OCI-LY1 (cell line): Measurements from ENCODE around the gene TMEM63B.

Experiments
- H2AFZ ChIP-seq: fragments of 200-600 bp; sonication (generic), shearing (Covaris generic); 2 replicates; pipeline ENCODE4 v1.6.0; 2014; ENCODE audit warnings: antibody characterized with exemption, mild to moderate bottlenecking, low read length
- H3F3A ChIP-seq: fragments of 200-600 bp; sonication (generic), shearing (Covaris generic); 2 replicates; pipeline ENCODE4 v1.6.0; 2014; ENCODE audit warnings: mild to moderate bottlenecking, antibody characterized with exemption, low read length, moderate library complexity; ENCODE audit not compliant: insufficient read depth
- H3K27ac ChIP-seq: fragments of 200-600 bp; sonication (generic); 2 replicates; pipeline ENCODE4 v1.5.1; 2014; ENCODE audit warnings: low read length, mixed run types, mild to moderate bottlenecking, low read depth; ENCODE audit not compliant: poor library complexity, severe bottlenecking
- H3K27me3 ChIP-seq: fragments of 200-600 bp; sonication (generic); 2 replicates; pipeline ENCODE4 v1.6.0; 2014; ENCODE audit warnings: antibody characterized with exemption, mild to moderate bottlenecking, low read length, moderate library complexity; ENCODE audit not compliant: insufficient read depth
- H3K36me3 ChIP-seq: fragments of 200-600 bp; sonication (generic); 2 replicates; pipeline ENCODE4 v1.6.1; 2014; ENCODE audit warnings: mild to moderate bottlenecking, antibody characterized with exemption, low read length, moderate library complexity, mixed read lengths; ENCODE audit not compliant: insufficient read depth
- H3K4me1 ChIP-seq: fragments of 200-600 bp; sonication (generic); 2 replicates; pipeline ENCODE4 v1.5.1; 2014; ENCODE audit warnings: mild to moderate bottlenecking, low read length, moderate library complexity; ENCODE audit not compliant: insufficient read depth, severe bottlenecking
- H3K4me2 ChIP-seq: fragments of 200-600 bp; sonication (generic), shearing (Covaris generic); 2 replicates; pipeline ENCODE4 v1.6.1; 2014; ENCODE audit warnings: low read length
- H3K4me3 ChIP-seq: fragments of 200-600 bp; sonication (generic); 2 replicates; pipeline ENCODE4 v1.5.1; 2014; ENCODE audit warnings: low read length, low read depth, mild to moderate bottlenecking, mixed read lengths; ENCODE audit not compliant: poor library complexity, severe bottlenecking
- H3K79me2 ChIP-seq: fragments of 200-600 bp; shearing (Covaris generic); 2 replicates; pipeline ENCODE4 v1.6.1; 2016; ENCODE audit warnings: mixed run types, low read length, mixed read lengths; ENCODE audit not compliant: insufficient read depth
- H3K9ac ChIP-seq: fragments of 200-600 bp; sonication (generic), shearing (Covaris generic); 2 replicates; pipeline ENCODE4 v1.6.1; 2014; ENCODE audit warnings: mild to moderate bottlenecking, low read length, mixed read lengths
- H3K9me2 ChIP-seq: fragments of 200-600 bp; sonication (generic), shearing (Covaris generic); 2 replicates; pipeline ENCODE4 v1.6.1; 2014; ENCODE audit warnings: low read depth, mild to moderate bottlenecking, low read length, mixed read lengths
- H3K9me3 ChIP-seq: fragments of 200-600 bp; shearing (Covaris generic); 2 replicates; pipeline ENCODE4 v1.6.1; 2014; ENCODE audit warnings: low read length, mixed read lengths
- H4K20me1 ChIP-seq: fragments of 200-600 bp; sonication (generic), shearing (Covaris generic); 2 replicates; pipeline ENCODE4 v1.6.0; 2016; ENCODE audit warnings: mild to moderate bottlenecking, low read length; ENCODE audit not compliant: insufficient read depth
- CTCF ChIP-seq: fragments of 200-600 bp; sonication (generic), shearing (Covaris generic); IDR thresholded peaks from 2 replicates; pipeline ENCODE4 v1.5.1; 2017; ENCODE audit warnings: mild to moderate bottlenecking, antibody characterized with exemption, low read length, moderate library complexity, mixed read lengths
- EZH2 ChIP-seq: fragments of 200-600 bp; sonication (generic), shearing (Covaris generic); IDR thresholded peaks from 2 replicates; pipeline ENCODE4 v1.8.0; 2017; ENCODE audit warnings: borderline replicate concordance, mixed run types, mild to moderate bottlenecking, antibody characterized with exemption, low read length, moderate library complexity, mixed read lengths

The TMEM63B gene

GRCh38 chr6:44154067-44154466 lies 26.7 kb downstream of the TMEM63B start:
- Histone ChIP-seq H3K79me2 (no peaks in the 10 kb centered on the region), H3K4me3 (no peak overlapping the region), H3K9me2 (no peaks in the 10 kb centered on the region), H3K4me1 (no peaks in the 10 kb centered on the region), H2AFZ (no peak overlapping the region), H3K4me2 (no peak overlapping the region), H3K27me3 (peaks cover 6% of the 10 kb centered on the region; the same call in 1 of the 2 replicates), H3F3A (no peaks in the 10 kb centered on the region), H3K36me3 (no peaks in the 10 kb centered on the region), H3K9me3 (no peaks in the 10 kb centered on the region), H3K27ac (no peak overlapping the region), H4K20me1 (no peaks in the 10 kb centered on the region), H3K9ac (no peak overlapping the region)
- TF ChIP-seq EZH2 = no peak

DNA sequence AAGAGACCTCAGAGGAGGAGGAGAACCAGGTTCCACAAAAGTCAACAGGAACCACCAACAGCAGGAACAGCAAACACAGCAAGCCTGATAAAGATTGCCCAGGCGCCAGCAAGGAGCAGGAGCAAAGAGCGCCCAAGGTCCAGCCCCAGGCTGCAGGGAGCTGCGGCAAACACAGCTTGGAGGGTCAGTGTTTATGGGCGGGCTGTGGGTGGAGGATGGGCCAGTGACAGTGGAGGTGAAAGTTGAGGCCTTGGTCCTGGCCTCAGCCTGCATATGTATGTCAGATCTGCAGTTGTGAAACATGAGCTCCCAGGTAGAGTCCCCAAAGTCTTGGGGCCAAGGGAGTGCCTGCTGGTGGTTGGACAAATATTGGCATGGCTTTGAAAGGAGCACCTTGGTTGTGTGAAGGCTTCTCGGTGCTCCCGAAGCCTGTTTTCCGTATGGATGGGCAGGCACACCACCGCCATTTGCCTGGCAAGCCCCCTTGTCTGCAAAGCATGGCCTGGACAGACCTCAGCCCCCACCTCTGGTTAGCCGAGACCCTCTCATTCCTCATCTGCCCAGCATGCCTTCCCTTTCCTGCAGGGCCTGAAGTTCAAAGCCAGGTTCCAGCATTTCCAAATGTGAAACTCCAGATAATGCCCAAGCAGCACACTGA lies 29.3 kb downstream of the TMEM63B start:
- Histone ChIP-seq H3K9me2 (no peaks in the 10 kb centered on the region), H2AFZ (no peak overlapping the region), H3F3A (no peaks in the 10 kb centered on the region), H3K27me3 (peaks cover 6% of the 10 kb centered on the region; the same call in 1 of the 2 replicates), H3K4me3 (no peak overlapping the region), H3K4me1 (no peaks in the 10 kb centered on the region), H3K9me3 (no peaks in the 10 kb centered on the region), H3K79me2 (no peaks in the 10 kb centered on the region), H3K4me2 (no peak overlapping the region), H3K36me3 (no peaks in the 10 kb centered on the region), H4K20me1 (no peaks in the 10 kb centered on the region), H3K9ac (no peak overlapping the region), H3K27ac (no peak overlapping the region)
- TF ChIP-seq CTCF (no peak), EZH2 (no peak)

DNA sequence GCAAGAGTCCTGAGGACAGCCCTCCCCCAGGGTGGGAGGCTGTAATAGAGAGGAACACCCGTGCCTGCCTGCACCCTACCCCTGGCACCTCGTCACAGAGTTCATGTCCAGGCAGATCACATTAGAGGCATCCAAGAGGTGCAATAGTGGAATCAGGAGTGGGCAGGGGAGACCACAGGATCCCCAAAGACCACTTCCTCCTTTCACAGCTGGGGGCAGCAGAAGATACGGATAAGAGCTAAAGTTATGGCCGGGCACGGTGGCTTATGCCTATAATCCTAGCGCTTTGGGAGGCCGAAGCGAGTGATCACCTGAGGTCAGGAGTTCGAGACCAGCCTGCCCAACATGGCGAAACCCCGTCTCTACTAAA lies 29.8 kb downstream of the TMEM63B start:
- Histone ChIP-seq H3F3A (no peaks in the 10 kb centered on the region), H3K4me3 (no peak overlapping the region), H3K9ac (no peak overlapping the region), H3K79me2 (no peaks in the 10 kb centered on the region), H3K4me1 (no peaks in the 10 kb centered on the region), H3K9me3 (no peaks in the 10 kb centered on the region), H3K4me2 (no peak overlapping the region), H3K27me3 (peaks cover 6% of the 10 kb centered on the region; the same call in 1 of the 2 replicates), H2AFZ (no peak overlapping the region), H3K27ac (no peak overlapping the region), H3K36me3 (no peaks in the 10 kb centered on the region), H3K9me2 (no peaks in the 10 kb centered on the region), H4K20me1 (no peaks in the 10 kb centered on the region)
- TF ChIP-seq CTCF (no peak; the same call in 1 of the 2 replicates), EZH2 (no peak)

- no peaks in the 10 kb centered on the region for H3K9me2 ChIP-seq
- H3K4me3 ChIP-seq = no peak within 1 kb of the TSS
- no peaks in the 10 kb centered on the region for H4K20me1 ChIP-seq
- no peaks in the 10 kb centered on the region for H3K4me1 ChIP-seq
- no peaks in the 10 kb centered on the region for H3F3A ChIP-seq
- TF ChIP-seq EZH2 = no peak
- no peak for TF ChIP-seq CTCF
- no peak within 1 kb of the TSS for H3K4me2 ChIP-seq
- H3K9me3 ChIP-seq = no peaks in the 10 kb centered on the region
- H3K79me2 ChIP-seq = no peaks in the 10 kb centered on the region
- no peak within 1 kb of the TSS for H3K27ac ChIP-seq
- H3K36me3 ChIP-seq = no peaks in the 10 kb centered on the region
- H2AFZ ChIP-seq = no peak within 1 kb of the TSS
- H3K27me3 ChIP-seq = peaks cover 12% of the 10 kb centered on the region; the same call in 1 of the 2 replicates
- H3K9ac ChIP-seq = no peak within 1 kb of the TSS
Measured at GRCh38 chr6:44158770-44159228, 31.4 kb downstream of the TMEM63B start, which contains the start of gene CAPN11. CAPN11 (plus strand) TSS chr6:44158820; CDS start chr6:44158849, 29 bp downstream.
